H1 (cell line): ENCODE results near the gene CYP4V2. TPM values are rescaled to one million over a fixed set of nuclear protein-coding genes. Genes with fewer than 3 reads are reported as not detected.

Source experiments
- CHD1 ChIP-seq: IDR thresholded peaks from 2 replicates; pipeline ENCODE4 v1.6.1; 2012; ENCODE audit warnings: low read depth, low read length, improper control_type of control experiment
- FOSL1 ChIP-seq: IDR thresholded peaks from 2 replicates; pipeline ENCODE4 v1.6.1; 2011; ENCODE audit warnings: mild to moderate bottlenecking, low read depth, low read length, moderate library complexity; ENCODE audit not compliant: insufficient read depth
- JUND ChIP-seq: IDR thresholded peaks from 2 replicates; pipeline ENCODE4 v1.6.1; 2011; ENCODE audit warnings: mild to moderate bottlenecking, improper control_type of control experiment, low read length
- MAX ChIP-seq: IDR thresholded peaks from 2 replicates; pipeline ENCODE4 v1.6.1; 2012; ENCODE audit warnings: inconsistent platforms
- RAD21 ChIP-seq, 2 experiments: IDR thresholded peaks in 1 of 2; conservative IDR thresholded peaks in 1 of 2; 2 replicates each; pipeline ENCODE4 v1.6.1; 2011; ENCODE audit warnings: low read depth in 2 of 2, low read length in 2 of 2, improper control_type of control experiment in 1 of 2, inconsistent platforms in 1 of 2, mild to moderate bottlenecking in 1 of 2, moderate library complexity in 1 of 2
- SIRT6 ChIP-seq: IDR thresholded peaks from one replicate; pipeline ENCODE4 v1.7.1; 2012; ENCODE audit warnings: low read length, inconsistent platforms
- TCF12 ChIP-seq: IDR thresholded peaks from 2 replicates; pipeline ENCODE4 v1.6.1; 2011; ENCODE audit warnings: low read depth, mild to moderate bottlenecking, low read length
- polyA plus RNA-seq, 7 experiments: library from polyadenylated mRNA; depleted of rRNA in 3 of 7; stranded (reverse) in 5 of 7; unstranded in 2 of 7; fragments of >200 nt in 5 of 7; fragments of 200-250 nt in 2 of 7; gene quantifications; 1 replicate in 5 of 7; 2 replicates in 1 of 7; 4 replicates in 1 of 7; pipeline versions ENCODE4 v1.2.1 to v1.2.3, GENCODE V29; 2011 to 2013; ENCODE audit warnings: missing spikeins in 2 of 7, mixed read lengths in 2 of 7
- total RNA-seq: library from RNA; stranded (reverse); fragmentation: NEBNext Ultra II Directional; extraction: Animal tissue kit (Norgen Biotek cat#: 25700); gene quantifications from 2 replicates; pipeline ENCODE4 v1.2.1, GENCODE V29; 2021

The CYP4V2 gene
- total and polyA plus RNA-seq, 2 of the 8 experiments (the other 6 are each of a cell fraction or from before 2014, with no cell fraction given) = 0.65 to 1.0 TPM

- TF ChIP-seq RAD21 (IDR thresholded peaks at IDR 0.05 in 1 of 2, conservative IDR thresholded peaks at IDR 0.05 in 1 of 2; ENCODE audit: low read depth in 2 of 2, low read length in 2 of 2) = no peak
- no peak for TF ChIP-seq CHD1
- TF ChIP-seq FOSL1 = no peak
- TF ChIP-seq MAX = no peak
- TF ChIP-seq TCF12 = no peak
- TF ChIP-seq JUND = no peak
- TF ChIP-seq SIRT6 = no peak
Observed at GRCh38 chr4:186221624-186222023, 30.3 kb downstream of the CYP4V2 start (continued).
